Neural progenitor cell (in vitro differentiated cells): ENCODE results near the gene STK32B.

Source experiments
- EZH2phosphoT487 ChIP-seq: fragments of 200-600 bp; sonication (generic); IDR thresholded peaks from 2 replicates; pipeline ENCODE4 v1.6.1; 2017; ENCODE audit warnings: antibody characterized with exemption
- TF ChIP-seq, protein P1 (sequence below): fragments of 200-600 bp; sonication (generic); IDR thresholded peaks from 2 replicates; pipeline ENCODE4 v1.5.1; 2017; ENCODE audit warnings: antibody characterized with exemption, mild to moderate bottlenecking

DNA sequence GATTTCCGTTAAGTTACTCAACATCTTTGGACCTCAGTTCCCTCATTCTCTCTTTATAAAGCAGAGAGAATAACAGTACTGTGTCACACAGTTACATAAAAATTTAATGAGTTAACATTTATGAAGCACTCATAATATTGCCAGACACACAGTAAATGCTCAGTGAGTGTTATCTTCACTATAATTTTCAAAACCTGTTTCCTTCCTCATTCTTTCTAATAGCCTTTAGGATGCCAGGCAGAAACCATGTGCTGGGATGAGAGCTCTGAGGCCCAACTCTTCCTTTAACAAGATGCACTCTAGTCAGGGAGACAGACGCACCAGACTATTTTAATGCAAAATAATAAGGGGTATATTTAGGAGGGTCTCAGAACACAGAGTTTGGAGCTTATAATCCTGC, 208.2 kb downstream of the STK32B start:
- TF ChIP-seq EZH2phosphoT487, result no peak
- TF ChIP-seq, protein P1, sequence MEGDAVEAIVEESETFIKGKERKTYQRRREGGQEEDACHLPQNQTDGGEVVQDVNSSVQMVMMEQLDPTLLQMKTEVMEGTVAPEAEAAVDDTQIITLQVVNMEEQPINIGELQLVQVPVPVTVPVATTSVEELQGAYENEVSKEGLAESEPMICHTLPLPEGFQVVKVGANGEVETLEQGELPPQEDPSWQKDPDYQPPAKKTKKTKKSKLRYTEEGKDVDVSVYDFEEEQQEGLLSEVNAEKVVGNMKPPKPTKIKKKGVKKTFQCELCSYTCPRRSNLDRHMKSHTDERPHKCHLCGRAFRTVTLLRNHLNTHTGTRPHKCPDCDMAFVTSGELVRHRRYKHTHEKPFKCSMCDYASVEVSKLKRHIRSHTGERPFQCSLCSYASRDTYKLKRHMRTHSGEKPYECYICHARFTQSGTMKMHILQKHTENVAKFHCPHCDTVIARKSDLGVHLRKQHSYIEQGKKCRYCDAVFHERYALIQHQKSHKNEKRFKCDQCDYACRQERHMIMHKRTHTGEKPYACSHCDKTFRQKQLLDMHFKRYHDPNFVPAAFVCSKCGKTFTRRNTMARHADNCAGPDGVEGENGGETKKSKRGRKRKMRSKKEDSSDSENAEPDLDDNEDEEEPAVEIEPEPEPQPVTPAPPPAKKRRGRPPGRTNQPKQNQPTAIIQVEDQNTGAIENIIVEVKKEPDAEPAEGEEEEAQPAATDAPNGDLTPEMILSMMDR, result no peak
